NB4 (cell line): ENCODE measurements around the gene SUPT7L.
A peak's percentile ranks its signal among the peaks of the same experiment; 100 is the strongest.

ENCODE experiments used
- DNase-seq: peaks from one replicate; pipeline ENCODE4 v3.0.0; 2010; ENCODE audit warnings: low read depth
- H3K4me3 ChIP-seq: one replicate; pipeline ENCODE4 v1.5.1; 2011; ENCODE audit warnings: mild to moderate bottlenecking, low read depth, low read length, moderate library complexity
- CTCF ChIP-seq: IDR thresholded peaks from one replicate; pipeline ENCODE4 v1.5.1; 2012; ENCODE audit warnings: low read depth, low read length
- MAX ChIP-seq: IDR thresholded peaks from 2 replicates; pipeline ENCODE4 v1.6.1; 2011; ENCODE audit warnings: low read depth, low read length
- MYC ChIP-seq: IDR thresholded peaks from 2 replicates; pipeline ENCODE4 v1.6.1; 2011; ENCODE audit warnings: low read depth, low read length
- POLR2A ChIP-seq: IDR thresholded peaks from 2 replicates; pipeline ENCODE4 v1.6.1; 2011; ENCODE audit warnings: mild to moderate bottlenecking; ENCODE audit not compliant: insufficient read length; ENCODE audit errors: extremely low read depth

SUPT7L gene

GRCh38 chr2:27663285-27664153 lies at the start of gene SUPT7L, which contains the start of gene SLC4A1AP:
TSS of gene SUPT7L (minus strand) at chr2:27663614. CDS start at chr2:27662192, 1,422 bp downstream.
TSS of gene SLC4A1AP (plus strand) at chr2:27663889. CDS start at chr2:27663915, 26 bp downstream.
- peak; percentile 90 for DNase-seq
- TF ChIP-seq POLR2A (peak; percentile 65), CTCF (peak; percentile 5), MAX (no peak), MYC (0 out of 2 replicates have a peak, but pooled peaks have one; percentile 8)
- peak within 1 kb of the TSS; percentile 93 for H3K4me3 ChIP-seq

GRCh38 chr2:27713201-27713600 lies 49.8 kb upstream of the SUPT7L start:
- no peak for TF ChIP-seq POLR2A
- TF ChIP-seq MAX = no peak
- TF ChIP-seq MYC = no peak
- no peak for TF ChIP-seq CTCF
- DNase-seq = no peak
- no peak overlapping the region for H3K4me3 ChIP-seq

- no peak overlapping the region for H3K4me3 ChIP-seq
- DNase-seq = no peak
- TF ChIP-seq CTCF = no peak
- TF ChIP-seq MYC = no peak
- TF ChIP-seq POLR2A = no peak
- TF ChIP-seq MAX = no peak
Observed at GRCh38 chr2:27712522-27712921, 49.1 kb upstream of the SUPT7L start.

- TF ChIP-seq MAX (no peak), POLR2A (no peak), MYC (no peak), CTCF (no peak)
- no peak for DNase-seq
- H3K4me3 ChIP-seq = no peak overlapping the region
Observed at GRCh38 chr2:27711804-27712203, 48.4 kb upstream of the SUPT7L start.

- peak; percentile 73 for DNase-seq
- no peak for TF ChIP-seq CTCF
- TF ChIP-seq MAX = no peak
- no peak for TF ChIP-seq POLR2A
- no peak for TF ChIP-seq MYC
- H3K4me3 ChIP-seq = no peak overlapping the region
Observed at GRCh38 chr2:27710640-27711430, 47.4 kb upstream of the SUPT7L start.
